NB4 (cell line): ENCODE measurements around the gene FOXO4.
A peak's percentile ranks its signal among the peaks of the same experiment; 100 is the strongest.

Experiments used
- POLR2A ChIP-seq: IDR thresholded peaks from 2 replicates; pipeline ENCODE4 v1.6.1; 2011; ENCODE audit warnings: mild to moderate bottlenecking; ENCODE audit not compliant: insufficient read length; ENCODE audit errors: extremely low read depth
- TF ChIP-seq, protein P1 (sequence below): IDR thresholded peaks from one replicate; pipeline ENCODE4 v1.5.1; 2012; ENCODE audit warnings: low read depth, low read length

DNA sequence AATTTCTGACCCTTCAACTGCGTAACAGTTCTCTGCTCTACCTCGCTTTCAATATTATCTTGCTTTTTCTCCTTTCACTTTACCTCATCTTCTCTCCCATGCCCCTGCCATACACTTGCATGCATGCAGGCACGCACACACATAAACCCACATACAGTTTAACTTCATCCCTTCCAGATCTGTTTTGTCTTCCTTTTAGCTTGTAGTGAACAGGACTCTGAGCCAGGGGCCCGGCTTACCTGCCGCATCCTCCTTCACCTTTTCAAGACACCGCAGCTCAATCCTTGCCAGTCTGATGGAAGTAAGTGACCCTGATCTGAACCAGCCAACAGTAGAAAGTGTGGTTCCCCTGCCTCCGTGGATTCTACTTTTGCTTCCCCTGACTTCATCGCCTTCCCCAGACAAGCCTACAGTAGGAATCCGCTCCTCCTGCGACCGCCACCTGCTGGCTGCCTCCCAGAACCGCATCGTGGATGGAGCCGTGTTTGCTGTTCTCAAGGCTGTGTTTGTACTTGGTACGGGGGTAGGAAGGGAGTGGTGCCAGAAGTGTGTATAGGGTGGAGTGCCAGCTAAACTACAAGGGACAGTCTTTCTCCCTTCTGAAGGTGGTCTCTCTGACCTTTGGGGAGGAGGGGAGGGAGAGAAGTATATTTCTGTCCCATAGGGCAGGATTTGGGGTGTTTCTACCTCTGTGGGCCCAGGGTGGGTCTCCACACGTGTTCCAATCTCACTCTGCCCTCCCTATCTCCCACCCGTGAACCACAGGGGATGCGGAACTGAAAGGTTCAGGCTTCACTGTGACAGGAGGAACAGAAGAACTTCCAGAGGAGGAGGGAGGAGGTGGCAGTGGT lies 33.5 kb downstream of the FOXO4 start:
- TF ChIP-seq POLR2A: no peak
- TF ChIP-seq, protein P1, sequence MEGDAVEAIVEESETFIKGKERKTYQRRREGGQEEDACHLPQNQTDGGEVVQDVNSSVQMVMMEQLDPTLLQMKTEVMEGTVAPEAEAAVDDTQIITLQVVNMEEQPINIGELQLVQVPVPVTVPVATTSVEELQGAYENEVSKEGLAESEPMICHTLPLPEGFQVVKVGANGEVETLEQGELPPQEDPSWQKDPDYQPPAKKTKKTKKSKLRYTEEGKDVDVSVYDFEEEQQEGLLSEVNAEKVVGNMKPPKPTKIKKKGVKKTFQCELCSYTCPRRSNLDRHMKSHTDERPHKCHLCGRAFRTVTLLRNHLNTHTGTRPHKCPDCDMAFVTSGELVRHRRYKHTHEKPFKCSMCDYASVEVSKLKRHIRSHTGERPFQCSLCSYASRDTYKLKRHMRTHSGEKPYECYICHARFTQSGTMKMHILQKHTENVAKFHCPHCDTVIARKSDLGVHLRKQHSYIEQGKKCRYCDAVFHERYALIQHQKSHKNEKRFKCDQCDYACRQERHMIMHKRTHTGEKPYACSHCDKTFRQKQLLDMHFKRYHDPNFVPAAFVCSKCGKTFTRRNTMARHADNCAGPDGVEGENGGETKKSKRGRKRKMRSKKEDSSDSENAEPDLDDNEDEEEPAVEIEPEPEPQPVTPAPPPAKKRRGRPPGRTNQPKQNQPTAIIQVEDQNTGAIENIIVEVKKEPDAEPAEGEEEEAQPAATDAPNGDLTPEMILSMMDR: peak; percentile 74
